IMR-90 (cell line): ENCODE measurements around the gene SEL1L3. TPM values are rescaled to one million over a fixed set of nuclear protein-coding genes. Genes with fewer than 3 reads are reported as not detected.

Source experiments
- ATAC-seq: fragments of 200-7000 bp; cut with Tn5 transposase; 2 replicates; pipeline ENCODE4 v1.9.1; 2020; ENCODE audit warnings: low read depth, mild to moderate bottlenecking, moderate library complexity
- BruUV-seq: library from RNA; stranded (reverse); fragments of 400-500 nt; replicated peaks from 2 replicates; lab custom pipeline; 2021; lab: Mats Ljungman, UMichigan
- CTCF ChIA-PET: fragments of 300-600 bp; formaldehyde crosslinking; extraction: SDS; loops from one replicate; lab custom pipeline; 2021; ENCODE audit warnings: antibody characterized with exemption; lab: Yijun Ruan, JAX
- POLR2A ChIA-PET: fragments of 300-600 bp; sonication (Branson Sonifier 250); formaldehyde crosslinking; loops from one replicate; lab custom pipeline; 2022; ENCODE audit warnings: antibody characterized with exemption; ENCODE audit not compliant: unreplicated experiment; lab: Charles Lee
- DNase-seq: peaks from one replicate; pipeline ENCODE4 v3.0.0; 2013
- H2AFZ ChIP-seq: replicated peaks from 2 replicates; pipeline ENCODE3; 2013; ENCODE audit warnings: low read length, mild to moderate bottlenecking; ENCODE audit not compliant: poor library complexity
- H2AK5ac ChIP-seq: 2 replicates; pipeline ENCODE4 v1.6.1; 2013; ENCODE audit warnings: low read depth, low read length, inconsistent platforms
- H2AK9ac ChIP-seq: replicated peaks from 2 replicates; pipeline ENCODE3; 2013; ENCODE audit warnings: mild to moderate bottlenecking, low read depth, low read length, moderate library complexity; ENCODE audit not compliant: poor library complexity
- H2BK120ac ChIP-seq: 2 replicates; pipeline ENCODE4 v1.6.1; 2013; ENCODE audit warnings: low read depth, low read length, inconsistent platforms
- H2BK15ac ChIP-seq: 3 replicates; pipeline ENCODE4 v1.6.1; 2013; ENCODE audit warnings: low read depth, low read length, inconsistent platforms
- H2BK20ac ChIP-seq: 2 replicates; pipeline ENCODE4 v1.6.1; 2013; ENCODE audit warnings: low read depth, mild to moderate bottlenecking, inconsistent platforms, low read length, moderate library complexity
- H2BK5ac ChIP-seq: 2 replicates; pipeline ENCODE4 v1.6.1; 2013; ENCODE audit warnings: mild to moderate bottlenecking, low read depth, low read length, inconsistent platforms; ENCODE audit not compliant: poor library complexity, severe bottlenecking
- H3K14ac ChIP-seq: replicated peaks from 2 replicates; pipeline ENCODE4 v1.6.1; 2013; ENCODE audit warnings: low read depth, low read length, inconsistent platforms
- H3K18ac ChIP-seq: 2 replicates; pipeline ENCODE4 v1.6.1; 2013; ENCODE audit warnings: low read depth, low read length, control low read depth
- H3K23ac ChIP-seq: 2 replicates; pipeline ENCODE4 v1.6.1; 2013; ENCODE audit warnings: low read depth, low read length, inconsistent platforms
- H3K27ac ChIP-seq: 2 replicates; pipeline ENCODE4 v1.5.1; 2013; ENCODE audit warnings: mild to moderate bottlenecking, control low read depth, low read length; ENCODE audit not compliant: insufficient read depth
- H3K27me3 ChIP-seq: 2 replicates; pipeline ENCODE4 v1.6.1; 2013; ENCODE audit warnings: low read length; ENCODE audit not compliant: control insufficient read depth, insufficient read depth
- H3K36me3 ChIP-seq: 2 replicates; pipeline ENCODE4 v1.6.1; 2013; ENCODE audit warnings: low read length, mixed read lengths; ENCODE audit not compliant: control insufficient read depth, insufficient read depth
- H3K4ac ChIP-seq: 2 replicates; pipeline ENCODE4 v1.6.1; 2013; ENCODE audit warnings: low read depth, low read length, inconsistent platforms
- H3K4me1 ChIP-seq: 2 replicates; pipeline ENCODE4 v1.6.1; 2013; ENCODE audit warnings: low read length, mixed read lengths; ENCODE audit not compliant: control insufficient read depth, insufficient read depth
- H3K4me2 ChIP-seq: 2 replicates; pipeline ENCODE4 v1.6.1; 2013; ENCODE audit warnings: low read depth, mild to moderate bottlenecking, control low read depth, low read length, moderate library complexity
- H3K4me3 ChIP-seq: 2 replicates; pipeline ENCODE4 v1.5.1; 2013; ENCODE audit warnings: low read depth, mild to moderate bottlenecking, control low read depth, low read length, moderate library complexity; ENCODE audit not compliant: insufficient read depth
- H3K56ac ChIP-seq: 2 replicates; pipeline ENCODE4 v1.6.1; 2013; ENCODE audit warnings: low read length, inconsistent platforms; ENCODE audit not compliant: insufficient read depth; ENCODE audit errors: extremely low read depth
- H3K79me1 ChIP-seq, 2 experiments: 2 replicates each; pipeline ENCODE4 v1.6.1; 2013; ENCODE audit warnings: low read length in 2 of 2, inconsistent platforms in 1 of 2, low read depth in 1 of 2
- H3K9ac ChIP-seq: 2 replicates; pipeline ENCODE4 v1.6.1; 2013; ENCODE audit warnings: low read depth, low read length, control low read depth
- H3K9me1 ChIP-seq: 2 replicates; pipeline ENCODE4 v1.6.1; 2013; ENCODE audit warnings: low read length, inconsistent platforms; ENCODE audit not compliant: insufficient read depth
- H3K9me3 ChIP-seq: 2 replicates; pipeline ENCODE4 v1.6.1; 2013; ENCODE audit warnings: low read length; ENCODE audit not compliant: control insufficient read depth, insufficient read depth
- H4K20me1 ChIP-seq: 2 replicates; pipeline ENCODE4 v1.6.1; 2013; ENCODE audit warnings: low read length, inconsistent platforms; ENCODE audit not compliant: insufficient read depth
- H4K5ac ChIP-seq: 2 replicates; pipeline ENCODE4 v1.6.1; 2013; ENCODE audit warnings: mild to moderate bottlenecking, low read depth, low read length, control low read depth
- H4K8ac ChIP-seq, 2 experiments: 2 replicates each; pipeline ENCODE4 v1.6.1; 2013; ENCODE audit warnings: low read depth in 2 of 2, low read length in 2 of 2, control low read depth in 1 of 2, inconsistent platforms in 1 of 2
- H4K91ac ChIP-seq: 2 replicates; pipeline ENCODE4 v1.6.1; 2013; ENCODE audit warnings: low read depth, low read length, inconsistent platforms; ENCODE audit not compliant: insufficient read depth
- CEBPB ChIP-seq: IDR thresholded peaks from 2 replicates; pipeline ENCODE4 v1.6.1; 2012; ENCODE audit warnings: low read depth, low read length, improper control_type of control experiment
- CHD1 ChIP-seq: IDR thresholded peaks from 2 replicates; pipeline ENCODE4 v1.6.1; 2012; ENCODE audit warnings: low read depth, low read length, improper control_type of control experiment
- FOS ChIP-seq: fragments of 150-350 bp; IDR thresholded peaks from 2 replicates; pipeline ENCODE4 v1.6.1; 2016; ENCODE audit warnings: low read depth, low read length
- MAFK ChIP-seq: IDR thresholded peaks from 2 replicates; pipeline ENCODE4 v1.6.1; 2012; ENCODE audit warnings: low read depth, low read length, improper control_type of control experiment
- MXI1 ChIP-seq: IDR thresholded peaks from 2 replicates; pipeline ENCODE4 v1.6.1; 2012; ENCODE audit warnings: low read depth, mild to moderate bottlenecking, low read length, moderate library complexity, borderline replicate concordance
- NFE2L2 ChIP-seq: fragments of 150-350 bp; IDR thresholded peaks from 2 replicates; pipeline ENCODE4 v1.6.1; 2016; ENCODE audit warnings: low read depth, mild to moderate bottlenecking, low read length
- RAD21 ChIP-seq: IDR thresholded peaks from 2 replicates; pipeline ENCODE4 v1.6.1; 2012; ENCODE audit warnings: low read length, improper control_type of control experiment
- RCOR1 ChIP-seq: IDR thresholded peaks from 2 replicates; pipeline ENCODE4 v1.6.1; 2012; ENCODE audit warnings: mild to moderate bottlenecking, low read length, improper control_type of control experiment; ENCODE audit not compliant: insufficient replicate concordance
- RFX5 ChIP-seq: IDR thresholded peaks from 2 replicates; pipeline ENCODE4 v1.8.0; 2012; ENCODE audit warnings: low read depth, mild to moderate bottlenecking, low read length, moderate library complexity
- SMC3 ChIP-seq: fragments of 150-350 bp; IDR thresholded peaks from 2 replicates; pipeline ENCODE4 v1.6.1; 2016; ENCODE audit warnings: low read depth, mild to moderate bottlenecking, antibody characterized with exemption, low read length, moderate library complexity
- USF2 ChIP-seq: fragments of 150-350 bp; IDR thresholded peaks from 2 replicates; pipeline ENCODE4 v1.6.1; 2017; ENCODE audit warnings: mild to moderate bottlenecking, antibody characterized with exemption, low read length, low read depth
- WGBS, 2 experiments: methylation state at CpG; one replicate each; pipeline versions ENCODE4 v1.1.5 to v1.1.7; 2013; ENCODE audit warnings: missing lambda C conversion rate in 2 of 2; ENCODE audit not compliant: insufficient read length in 1 of 2; ENCODE audit errors: extremely low coverage in 2 of 2; 5-methylcytosine and 5-hydroxymethylcytosine counted together
- dilution Hi-C: fragments of 300-500 bp; cut with HindIII; formaldehyde crosslinking; loops from one replicate; pipeline ENCODE4 v1.14.3; 2018; ENCODE audit warnings: low sequenced_read_pairs; ENCODE audit not compliant: unreplicated experiment
- in situ Hi-C: fragments of 300-500 bp; cut with MboI; formaldehyde crosslinking; loops from 3 replicates; pipeline ENCODE4 v1.14.3; 2019; ENCODE audit warnings: low sequenced_read_pairs, inconsistent platforms, mixed read lengths
- intact Hi-C: fragments of 100-400 bp; cut with micrococcal nuclease; formaldehyde crosslinking; loops from 2 replicates; pipeline ENCODE4 v1.10.0; 2022
- polyA plus RNA-seq, 3 experiments: library from polyadenylated mRNA; depleted of rRNA; stranded (reverse); fragments of >200 nt; gene quantifications; 2 replicates each; pipeline ENCODE4 v1.2.3, GENCODE V29; 2012; ENCODE audit warnings: low replicate concordance in 1 of 3
- total RNA-seq: library from RNA; depleted of rRNA; stranded (reverse); fragments of >200 nt; gene quantifications from 2 replicates; pipeline ENCODE4 v1.2.3, GENCODE V29; 2012
- TF ChIP-seq, protein P1 (sequence below): conservative IDR thresholded peaks from 2 replicates; pipeline ENCODE4 v1.5.1; 2012; ENCODE audit warnings: mild to moderate bottlenecking, low read depth, low read length, improper control_type of control experiment
- TF ChIP-seq, protein P2 (sequence below): fragments of 150-350 bp; IDR thresholded peaks from 2 replicates; pipeline ENCODE4 v1.6.1; 2016; ENCODE audit warnings: low read depth, mild to moderate bottlenecking, low read length, moderate library complexity, borderline replicate concordance

Gene SEL1L3
- total and polyA plus RNA-seq, 2 of the 4 experiments (the other 2 are of a cell fraction) = 16.4 to 43.7 TPM

DNA sequence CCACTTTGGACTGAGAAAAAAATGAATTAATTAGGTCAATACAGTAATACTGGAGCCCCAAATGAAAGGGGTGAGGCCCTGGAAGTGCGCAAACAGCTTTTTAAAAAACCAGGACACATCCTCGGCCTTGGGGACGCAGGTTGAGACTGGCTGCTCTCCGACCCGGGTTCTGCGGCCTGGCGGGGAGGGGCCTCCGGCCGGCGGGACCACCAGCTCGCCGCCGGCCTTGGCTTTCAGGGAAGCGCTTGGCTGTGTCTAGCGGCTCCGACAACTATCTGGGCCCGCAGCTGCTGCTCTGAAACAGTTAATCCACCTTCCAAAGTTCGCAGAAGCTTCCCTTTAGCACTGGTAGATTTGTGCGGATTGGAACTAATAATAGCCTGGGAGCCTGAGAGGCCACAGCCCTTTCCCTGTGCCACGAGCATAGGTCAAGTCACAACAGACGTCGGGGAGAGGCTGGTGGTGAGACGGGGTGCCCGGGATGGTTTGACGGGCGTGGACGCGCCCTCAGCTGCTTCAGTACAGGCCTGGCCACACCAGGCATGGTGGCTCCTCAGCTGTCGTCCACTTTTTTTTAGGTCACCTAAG lies 1.1 kb upstream of the SEL1L3 start:
- BruUV-seq = no TSS peak
- peaks cover 11 to 16% of the 10 kb centered on the region in 2 experiments for H3K79me1 ChIP-seq
- ATAC-seq (no peak), DNase-seq (no peak)
- no peak overlapping the region for H3K56ac ChIP-seq
- H4K20me1 ChIP-seq = no peaks in the 10 kb centered on the region
- H3K4me2 ChIP-seq = no peak overlapping the region
- no peak overlapping the region for H2AK5ac ChIP-seq
- POLR2A ChIA-PET = no interaction called here
- H3K23ac ChIP-seq = no peak overlapping the region
- no peak overlapping the region for H2BK5ac ChIP-seq
- no peak overlapping the region for H2BK15ac ChIP-seq
- H3K36me3 ChIP-seq = no peaks in the 10 kb centered on the region
- no peaks in the 10 kb centered on the region for H3K9me3 ChIP-seq
- H3K27ac ChIP-seq = no peak overlapping the region
- H2BK20ac ChIP-seq = no peak overlapping the region
- no peak overlapping the region for H3K18ac ChIP-seq
- peak overlapping the region; percentile 23 for H2AK9ac ChIP-seq
- no peak overlapping the region for H3K4me3 ChIP-seq
- no peak overlapping the region for H2AFZ ChIP-seq
- WGBS, 2 experiments = 86% methylated on average over 14 of the region's 29 CpGs; no CpG with 5 or more reads in 1 of the 2 experiments
- no peaks in the 10 kb centered on the region for H3K27me3 ChIP-seq
- H3K4me1 ChIP-seq = peaks cover 2% of the 10 kb centered on the region; the same call in 1 of the 2 replicates
- dilution Hi-C loops (no loop called here), in situ Hi-C loops (no loop called here), intact Hi-C loops (loop anchor here (5.0 kb wide), 2 partner anchors 48 to 422 kb away; partner anchors contain the start of gene SMIM20)
- no peak overlapping the region for H3K9ac ChIP-seq
- TF ChIP-seq RFX5 (no peak), USF2 (no peak), CEBPB (no peak), SMC3 (no peak), MAFK (no peak), FOS (no peak), RAD21 (no peak), MXI1 (no peak), NFE2L2 (no peak), RCOR1 (no peak), CHD1 (no peak)
- TF ChIP-seq, protein P1, sequence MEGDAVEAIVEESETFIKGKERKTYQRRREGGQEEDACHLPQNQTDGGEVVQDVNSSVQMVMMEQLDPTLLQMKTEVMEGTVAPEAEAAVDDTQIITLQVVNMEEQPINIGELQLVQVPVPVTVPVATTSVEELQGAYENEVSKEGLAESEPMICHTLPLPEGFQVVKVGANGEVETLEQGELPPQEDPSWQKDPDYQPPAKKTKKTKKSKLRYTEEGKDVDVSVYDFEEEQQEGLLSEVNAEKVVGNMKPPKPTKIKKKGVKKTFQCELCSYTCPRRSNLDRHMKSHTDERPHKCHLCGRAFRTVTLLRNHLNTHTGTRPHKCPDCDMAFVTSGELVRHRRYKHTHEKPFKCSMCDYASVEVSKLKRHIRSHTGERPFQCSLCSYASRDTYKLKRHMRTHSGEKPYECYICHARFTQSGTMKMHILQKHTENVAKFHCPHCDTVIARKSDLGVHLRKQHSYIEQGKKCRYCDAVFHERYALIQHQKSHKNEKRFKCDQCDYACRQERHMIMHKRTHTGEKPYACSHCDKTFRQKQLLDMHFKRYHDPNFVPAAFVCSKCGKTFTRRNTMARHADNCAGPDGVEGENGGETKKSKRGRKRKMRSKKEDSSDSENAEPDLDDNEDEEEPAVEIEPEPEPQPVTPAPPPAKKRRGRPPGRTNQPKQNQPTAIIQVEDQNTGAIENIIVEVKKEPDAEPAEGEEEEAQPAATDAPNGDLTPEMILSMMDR = no peak
- TF ChIP-seq, protein P2, sequence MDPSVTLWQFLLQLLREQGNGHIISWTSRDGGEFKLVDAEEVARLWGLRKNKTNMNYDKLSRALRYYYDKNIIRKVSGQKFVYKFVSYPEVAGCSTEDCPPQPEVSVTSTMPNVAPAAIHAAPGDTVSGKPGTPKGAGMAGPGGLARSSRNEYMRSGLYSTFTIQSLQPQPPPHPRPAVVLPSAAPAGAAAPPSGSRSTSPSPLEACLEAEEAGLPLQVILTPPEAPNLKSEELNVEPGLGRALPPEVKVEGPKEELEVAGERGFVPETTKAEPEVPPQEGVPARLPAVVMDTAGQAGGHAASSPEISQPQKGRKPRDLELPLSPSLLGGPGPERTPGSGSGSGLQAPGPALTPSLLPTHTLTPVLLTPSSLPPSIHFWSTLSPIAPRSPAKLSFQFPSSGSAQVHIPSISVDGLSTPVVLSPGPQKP = no peak
- no peak overlapping the region for H4K91ac ChIP-seq
- peaks cover 9% of the 10 kb centered on the region; the same call in 1 of the 2 replicates for H3K9me1 ChIP-seq
- no peak overlapping the region for H4K5ac ChIP-seq
- H3K4ac ChIP-seq = no peak overlapping the region
- no peak overlapping the region for H4K8ac ChIP-seq
- H2BK120ac ChIP-seq = no peak overlapping the region
- CTCF ChIA-PET = interaction anchor here (1.4 kb wide), 1 partner anchor 13 kb away, joined by 5 read pairs; no protein-coding TSS in a partner anchor
- no peak overlapping the region for H3K14ac ChIP-seq
